ENCODE data around the gene LRTM1.

LRTM1 gene

DNA sequence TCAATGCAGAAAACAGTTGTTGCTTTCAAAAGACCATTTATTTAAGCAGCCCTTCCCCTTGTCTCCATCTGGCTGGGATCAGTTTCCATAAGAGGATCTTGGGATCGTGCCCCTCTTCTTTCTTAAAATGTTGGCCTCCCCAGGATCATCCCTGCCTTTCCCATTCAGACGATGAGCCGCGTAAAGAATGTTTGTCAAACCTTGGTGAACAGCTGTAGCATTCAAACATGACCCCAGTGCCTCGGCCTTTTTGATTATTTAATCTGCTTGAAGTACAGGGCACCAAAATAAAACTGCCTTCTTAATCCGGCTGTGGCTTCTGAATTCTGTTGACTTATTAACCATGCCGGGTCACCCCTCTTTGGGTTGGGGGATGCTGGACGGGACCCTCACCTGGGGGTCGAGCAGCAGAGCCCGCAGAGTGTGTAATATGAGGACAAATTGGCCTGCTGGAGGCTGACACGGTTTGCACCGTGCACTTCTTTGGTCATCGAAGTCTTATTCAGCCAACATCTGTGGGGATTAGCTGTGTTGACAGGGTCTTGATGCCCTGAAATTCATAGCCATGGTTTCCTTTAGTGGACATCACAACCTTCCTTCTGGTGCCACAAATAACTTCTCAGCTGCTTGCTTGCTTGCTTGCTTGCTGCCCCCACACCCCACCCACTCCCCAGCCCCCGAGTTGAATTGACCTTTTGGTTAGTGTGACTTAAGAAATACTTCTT is at the start of gene LRTM1:
TSS of gene LRTM1 (minus strand) at position 14 of the 725 bp plus-strand sequence. CDS start 148 bp downstream, outside the sequence.
- no peak for DNase-seq

GRCh38 chr3:54977439-54977838 is 49.6 kb upstream of the LRTM1 start:
- DNase-seq, result no peak

- DNase-seq, result no peak
Observed at GRCh38 chr3:54970895-54971294, 43.0 kb upstream of the LRTM1 start.

- DNase-seq, result no peak
Observed at GRCh38 chr3:54969652-54970051, 41.8 kb upstream of the LRTM1 start.

- DNase-seq, result no peak
Observed at GRCh38 chr3:54968546-54969172, 40.8 kb upstream of the LRTM1 start.

DNA sequence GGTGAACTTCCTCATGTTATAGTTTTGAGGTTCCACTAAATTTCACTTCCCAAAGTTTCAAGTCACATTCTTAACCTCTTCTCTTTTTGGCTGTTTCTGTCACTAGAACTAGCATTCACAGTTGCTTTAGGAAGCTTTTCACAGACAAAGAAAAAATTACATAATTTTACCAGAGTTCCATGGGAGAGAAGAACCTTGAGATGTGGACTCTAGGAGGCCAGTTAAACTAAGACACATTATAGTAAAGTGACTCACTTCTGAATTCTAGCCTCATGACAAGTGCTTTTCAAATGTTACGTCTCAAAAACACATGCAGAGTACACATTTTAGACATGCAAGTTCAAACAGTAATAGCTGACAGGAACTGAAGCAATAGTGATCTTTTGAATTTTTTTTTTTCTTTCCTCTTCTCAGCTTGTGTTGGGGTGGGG is 39.9 kb upstream of the LRTM1 start:
- DNase-seq, result no peak

- no peak for DNase-seq
Observed at GRCh38 chr3:54966979-54967378, 39.1 kb upstream of the LRTM1 start.

- no peak for DNase-seq
Observed at GRCh38 chr3:54965746-54966145, 37.9 kb upstream of the LRTM1 start.

DNA sequence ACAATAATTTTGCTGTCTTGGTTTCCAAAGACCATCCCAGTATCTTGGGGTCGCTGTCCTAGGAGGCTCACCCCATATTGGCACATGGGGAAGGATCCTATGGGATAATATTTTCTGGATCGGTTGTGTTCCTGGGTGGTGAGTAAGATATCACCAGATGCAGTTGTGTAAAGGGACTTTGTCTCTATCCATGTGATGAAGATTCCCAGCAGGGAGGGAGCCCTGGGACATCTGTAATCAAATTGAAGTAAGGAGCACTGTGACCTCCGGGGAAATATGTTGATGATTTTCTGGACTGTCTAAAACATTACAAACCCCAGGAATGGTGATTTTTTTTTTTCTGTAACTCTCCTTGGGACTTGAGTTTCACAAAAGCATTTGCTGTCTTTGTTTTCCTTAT is 36.2 kb upstream of the LRTM1 start:
- DNase-seq, result no peak

DNA sequence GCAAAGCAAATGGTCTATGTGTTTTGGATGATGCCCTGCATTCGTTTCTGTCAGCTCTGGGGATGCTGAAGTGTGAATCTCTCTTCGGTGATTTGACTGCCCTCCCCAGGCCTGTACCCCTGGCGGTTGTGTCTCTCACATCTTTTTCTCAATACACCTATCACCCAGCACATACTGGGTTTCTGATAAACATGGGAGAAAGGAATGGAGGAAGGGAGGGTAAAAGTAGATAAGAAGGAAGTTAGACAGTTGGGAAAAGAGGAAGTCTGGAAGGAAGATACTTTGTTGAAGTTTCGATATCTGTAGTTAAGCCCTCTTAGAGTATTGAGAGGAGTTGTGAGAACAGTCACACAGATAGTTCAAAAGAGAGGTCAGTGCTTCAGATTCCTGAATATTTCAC is 35.8 kb upstream of the LRTM1 start:
- no peak for DNase-seq

- DNase-seq, result no peak
Observed at GRCh38 chr3:54962200-54962599, 34.3 kb upstream of the LRTM1 start.

- DNase-seq, result no peak
Observed at GRCh38 chr3:54960701-54961100, 32.8 kb upstream of the LRTM1 start.

DNA sequence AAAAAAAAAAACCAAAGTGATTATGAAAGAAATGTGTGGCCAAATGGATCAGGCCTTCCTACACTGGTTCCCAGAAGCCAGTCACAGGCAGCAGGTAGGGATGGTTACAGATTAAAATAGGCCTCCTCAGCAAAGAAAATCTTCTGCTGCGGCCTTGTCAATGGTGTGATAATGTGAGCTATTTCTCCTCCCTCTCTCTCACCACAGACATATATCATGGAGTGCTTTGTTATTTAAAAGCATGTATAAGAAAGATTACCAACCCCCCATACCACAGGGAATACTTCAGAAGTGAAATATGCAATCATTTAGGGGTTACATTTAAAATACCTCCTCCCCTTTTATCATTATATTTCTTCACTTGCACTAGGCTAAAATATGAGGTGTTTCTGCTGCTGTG is 32.2 kb upstream of the LRTM1 start:
- DNase-seq, result no peak

DNA sequence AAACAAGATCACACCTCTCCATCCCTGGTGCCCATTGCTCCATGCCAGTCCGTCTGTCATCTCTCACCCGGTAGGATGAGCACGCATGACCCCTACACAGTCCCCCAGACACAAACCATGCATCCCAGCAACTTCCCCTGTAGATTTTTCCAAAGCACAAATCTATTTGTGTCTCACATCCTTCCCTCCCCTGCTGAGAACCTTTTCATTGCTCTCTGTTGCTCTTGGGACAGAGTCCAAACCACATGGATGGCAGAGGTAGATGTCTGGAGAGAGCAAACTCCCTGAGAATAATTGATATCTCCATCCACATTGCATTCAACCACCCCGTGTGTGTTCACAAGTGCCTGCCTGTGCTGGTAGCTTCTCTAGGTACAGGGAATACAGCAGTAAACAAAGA is 29.9 kb upstream of the LRTM1 start:
- DNase-seq, result no peak

DNA sequence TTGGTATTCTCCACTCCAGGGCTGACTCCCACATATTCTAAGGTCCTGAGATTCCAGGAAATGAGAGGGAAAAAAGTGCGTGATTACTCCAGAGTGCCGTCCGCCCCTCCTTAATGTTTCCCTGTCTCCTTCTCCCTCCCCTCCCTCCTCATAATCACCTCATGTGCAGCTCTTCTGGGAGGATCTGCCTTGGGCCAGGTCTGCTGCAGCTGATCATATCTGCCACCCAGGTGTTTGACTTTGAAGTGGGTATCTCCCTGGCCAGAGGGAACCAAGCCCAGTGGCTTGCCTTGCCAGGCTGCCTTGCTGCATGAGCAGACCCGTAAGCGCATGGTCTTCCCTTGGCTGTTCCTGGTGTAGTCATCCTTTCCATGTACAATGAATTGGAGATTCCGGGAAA is 28.1 kb upstream of the LRTM1 start:
- DNase-seq, result no peak

GRCh38 chr3:54955496-54955895 is 27.6 kb upstream of the LRTM1 start:
- DNase-seq, result no peak

DNA sequence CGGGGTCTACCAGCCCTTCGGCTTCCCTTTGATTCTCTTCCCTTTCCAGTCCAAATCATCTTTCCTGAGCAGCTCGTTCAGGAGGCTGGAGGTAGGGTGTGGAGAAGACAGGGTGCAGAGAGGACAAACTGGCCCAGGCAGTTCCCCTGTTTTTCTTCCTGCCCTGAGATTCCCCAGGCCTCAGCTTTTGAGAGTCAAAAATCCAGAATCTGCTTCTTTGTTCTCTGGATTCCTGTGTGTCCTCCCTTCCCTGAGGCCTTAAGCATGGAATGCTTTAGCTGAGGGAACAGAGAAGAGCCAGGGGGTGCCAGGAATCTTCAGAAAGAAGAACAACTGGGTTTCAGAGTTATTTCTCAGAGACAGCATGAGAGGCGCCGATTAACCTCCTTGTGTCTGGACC is 26.7 kb upstream of the LRTM1 start:
- DNase-seq, result no peak

GRCh38 chr3:54954022-54954421 is 26.2 kb upstream of the LRTM1 start:
- no peak for DNase-seq

- DNase-seq, result peak; percentile 39
Observed at GRCh38 chr3:54951405-54951804, 23.5 kb upstream of the LRTM1 start.

- no peak for DNase-seq
Observed at GRCh38 chr3:54950391-54951003, 22.6 kb upstream of the LRTM1 start.

DNA sequence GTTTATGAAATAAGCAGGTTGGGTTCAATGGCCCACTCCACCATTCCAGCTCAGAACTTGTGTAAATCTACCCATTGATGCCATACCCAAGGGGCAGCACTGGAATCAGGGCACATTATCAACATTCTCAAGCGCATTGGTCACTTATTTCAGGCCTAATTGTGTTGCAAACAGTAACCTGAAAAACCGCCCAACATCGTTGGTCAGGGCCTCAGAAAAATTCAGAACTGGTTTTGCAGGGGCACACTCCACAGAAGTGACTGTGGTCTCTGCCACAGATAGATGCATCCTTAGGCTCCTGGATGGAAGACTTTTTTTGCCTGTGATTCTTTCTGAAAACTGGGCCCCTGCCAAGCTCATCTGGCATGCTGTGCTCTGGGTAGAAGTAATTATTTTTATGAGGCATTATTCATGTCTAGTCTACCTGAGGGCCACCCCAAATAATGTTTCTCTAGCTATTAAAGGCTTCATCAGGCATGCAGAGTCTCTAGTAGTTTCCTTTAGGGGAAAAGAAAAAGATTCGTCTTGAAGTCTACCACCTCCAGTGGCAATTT is 21.7 kb upstream of the LRTM1 start:
- DNase-seq, result no peak

DNA sequence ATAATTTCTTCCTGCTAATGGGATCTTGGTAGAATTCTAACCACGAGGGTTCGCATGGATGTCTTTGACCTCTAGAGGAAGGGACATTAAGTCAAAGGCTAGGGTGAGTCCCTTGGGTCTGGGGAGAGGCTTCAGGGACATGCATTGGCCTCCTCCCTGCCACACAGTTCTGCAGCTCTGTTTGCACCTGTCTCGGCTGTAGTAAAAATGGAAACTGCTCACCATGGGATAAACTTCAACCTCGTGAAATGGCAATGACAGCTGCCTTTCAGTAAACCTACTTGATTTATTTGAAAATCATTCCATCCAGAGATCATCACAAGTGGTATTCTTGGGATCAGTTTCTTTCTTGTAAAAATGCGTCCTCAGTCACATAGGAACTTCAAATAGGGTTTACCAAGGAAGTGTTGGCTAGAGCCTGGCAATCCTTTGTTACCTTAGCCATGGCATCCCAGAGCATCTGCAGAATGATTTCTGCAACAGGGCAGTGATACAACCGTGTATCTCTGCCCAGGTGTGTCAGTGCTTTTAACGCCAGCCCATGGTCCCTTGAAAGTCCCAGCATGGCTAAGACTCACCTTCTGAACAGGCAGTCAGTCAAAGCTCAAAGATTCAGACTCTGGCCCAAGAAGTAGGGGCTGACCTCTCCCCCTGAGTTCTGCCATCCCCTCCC is 14.0 kb upstream of the LRTM1 start:
- DNase-seq, result no peak

- DNase-seq, result no peak
Observed at GRCh38 chr3:54940971-54941370, 13.1 kb upstream of the LRTM1 start.

All from GOT3 (cell line).